Measurements from ENCODE around the gene SOWAHD.

DNA sequence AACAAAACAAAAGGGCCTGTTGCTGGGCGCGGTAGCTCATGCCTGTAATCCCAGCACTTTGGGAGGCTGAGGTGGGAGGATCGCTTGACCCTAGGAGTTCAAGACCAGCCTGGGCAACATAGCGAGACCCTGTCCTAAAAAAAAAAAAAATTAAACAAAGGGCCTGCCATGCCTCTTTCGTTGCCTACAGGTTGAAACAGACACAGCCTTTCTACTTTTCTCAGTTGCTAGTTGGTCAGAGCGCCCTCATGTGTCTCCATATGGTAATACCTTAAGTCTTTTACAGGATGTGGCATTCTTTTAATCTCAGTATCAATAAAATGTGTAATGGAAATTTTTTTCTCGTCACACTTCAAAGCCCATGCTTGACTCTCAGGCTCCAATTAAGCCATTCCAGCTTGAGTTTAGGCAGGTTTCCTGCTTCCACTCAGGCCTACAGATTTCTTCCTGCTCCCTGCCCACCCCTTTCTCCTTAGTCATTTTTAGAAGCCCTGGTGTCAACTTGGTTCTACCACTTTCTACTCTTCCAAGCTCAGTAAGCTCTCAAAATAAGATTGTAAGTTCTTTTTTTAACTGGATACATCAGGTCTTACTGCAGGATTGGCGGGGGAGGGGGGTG is 4.6 kb upstream of the SOWAHD start:
- TF ChIP-seq POLR2A (IDR thresholded peaks at IDR 0.05; ENCODE audit: low read depth, low read length) (no peak), TAF1 (IDR thresholded peaks at IDR 0.05; ENCODE audit: borderline replicate concordance, low read depth, low read length) (no peak)
